KMS-11 (cell line): ENCODE data around the gene SYMPK.

Source experiments
- H2AFZ ChIP-seq: fragments of 200-600 bp; sonication (generic); 2 replicates; pipeline ENCODE4 v1.6.1; 2016; ENCODE audit warnings: antibody characterized with exemption, mixed run types, low read depth
- H3K27ac ChIP-seq: fragments of 200-600 bp; sonication (generic); 2 replicates; pipeline ENCODE4 v1.6.1; 2016; ENCODE audit warnings: mild to moderate bottlenecking, mixed run types
- H3K27me3 ChIP-seq: fragments of 200-600 bp; sonication (generic); 2 replicates; pipeline ENCODE4 v1.6.1; 2017; ENCODE audit warnings: mild to moderate bottlenecking, low read depth, mixed run types, moderate library complexity; ENCODE audit not compliant: insufficient read depth
- H3K36me3 ChIP-seq: fragments of 200-600 bp; sonication (generic); 2 replicates; pipeline ENCODE4 v1.6.1; 2017; ENCODE audit warnings: mild to moderate bottlenecking, mixed run types; ENCODE audit not compliant: insufficient read depth
- H3K4me1 ChIP-seq: fragments of 200-600 bp; sonication (generic); 2 replicates; pipeline ENCODE4 v1.6.1; 2016; ENCODE audit warnings: mild to moderate bottlenecking, low read depth, mixed run types; ENCODE audit not compliant: poor library complexity, severe bottlenecking
- H3K4me2 ChIP-seq: fragments of 200-600 bp; sonication (generic); 2 replicates; pipeline ENCODE4 v1.7.0; 2016; ENCODE audit warnings: mild to moderate bottlenecking, mixed run types
- H3K4me3 ChIP-seq: fragments of 200-600 bp; sonication (generic); IDR thresholded peaks from 2 replicates; pipeline ENCODE4 v1.6.1; 2017; ENCODE audit warnings: low read depth, low read length, mixed read lengths; ENCODE audit not compliant: insufficient read depth
- H3K79me2 ChIP-seq: fragments of 200-600 bp; sonication (generic); 2 replicates; pipeline ENCODE4 v1.6.1; 2016; ENCODE audit warnings: low read depth, mixed run types; ENCODE audit not compliant: insufficient read depth
- H3K9ac ChIP-seq: fragments of 200-600 bp; sonication (generic); 2 replicates; pipeline ENCODE4 v1.6.1; 2016; ENCODE audit warnings: mild to moderate bottlenecking, mixed run types
- H4K20me1 ChIP-seq: fragments of 200-600 bp; sonication (generic); 2 replicates; pipeline ENCODE4 v1.6.1; 2016; ENCODE audit warnings: mild to moderate bottlenecking, mixed run types; ENCODE audit not compliant: insufficient read depth
- TF ChIP-seq, protein P1 (sequence below): fragments of 200-600 bp; sonication (generic); conservative IDR thresholded peaks from 2 replicates; pipeline ENCODE4 v1.6.1; 2017; ENCODE audit warnings: low read depth, mild to moderate bottlenecking, antibody characterized with exemption, low read length, moderate library complexity, mixed read lengths

Gene SYMPK

DNA sequence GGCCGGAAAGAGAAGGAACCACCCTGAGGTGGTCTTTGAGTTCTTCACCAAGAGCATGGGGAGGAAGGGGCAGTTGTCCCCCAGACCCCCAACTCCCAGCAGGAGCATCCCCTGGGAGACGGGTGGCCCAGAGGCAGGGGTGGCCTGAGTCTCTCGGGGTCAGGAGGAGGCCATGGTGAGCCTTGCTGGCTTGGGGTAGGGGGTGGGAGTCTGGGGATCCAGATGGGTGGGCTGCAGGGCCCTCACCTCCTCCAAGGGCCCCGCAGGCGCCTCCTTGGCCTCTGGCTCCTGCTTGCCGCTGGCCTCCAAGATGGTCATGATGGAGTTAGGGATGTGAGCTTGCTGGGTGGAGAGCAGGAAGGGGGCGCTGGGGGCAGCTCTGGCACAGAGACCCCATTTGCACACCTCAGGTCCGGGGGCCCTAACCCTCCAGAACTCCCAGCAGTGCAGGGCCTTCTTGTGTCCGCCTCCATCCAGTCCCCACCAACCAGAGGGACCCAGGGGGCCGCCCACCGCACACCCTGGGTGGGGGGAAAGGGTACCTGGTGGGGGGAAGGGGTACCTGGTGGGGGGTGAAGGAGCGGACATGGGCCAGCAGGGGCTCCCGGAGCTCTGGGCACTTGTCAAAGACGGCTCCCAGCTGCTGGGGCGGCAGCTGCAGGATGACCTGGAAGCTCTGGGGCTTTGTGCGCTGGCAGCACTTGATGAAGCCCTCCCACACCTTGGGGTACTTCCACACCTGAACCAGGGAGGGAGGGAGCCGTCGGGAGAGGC, 46.5 kb downstream of the SYMPK start:
- Histone ChIP-seq H3K9ac (no peak overlapping the region), H3K4me2 (no peak overlapping the region), H4K20me1 (no peaks in the 10 kb centered on the region), H3K27me3 (no peaks in the 10 kb centered on the region), H3K27ac (no peak overlapping the region), H3K4me1 (peaks cover 15% of the 10 kb centered on the region), H3K4me3 (no peak overlapping the region), H3K79me2 (no peaks in the 10 kb centered on the region), H2AFZ (no peak overlapping the region), H3K36me3 (no peaks in the 10 kb centered on the region)
- TF ChIP-seq, protein P1, sequence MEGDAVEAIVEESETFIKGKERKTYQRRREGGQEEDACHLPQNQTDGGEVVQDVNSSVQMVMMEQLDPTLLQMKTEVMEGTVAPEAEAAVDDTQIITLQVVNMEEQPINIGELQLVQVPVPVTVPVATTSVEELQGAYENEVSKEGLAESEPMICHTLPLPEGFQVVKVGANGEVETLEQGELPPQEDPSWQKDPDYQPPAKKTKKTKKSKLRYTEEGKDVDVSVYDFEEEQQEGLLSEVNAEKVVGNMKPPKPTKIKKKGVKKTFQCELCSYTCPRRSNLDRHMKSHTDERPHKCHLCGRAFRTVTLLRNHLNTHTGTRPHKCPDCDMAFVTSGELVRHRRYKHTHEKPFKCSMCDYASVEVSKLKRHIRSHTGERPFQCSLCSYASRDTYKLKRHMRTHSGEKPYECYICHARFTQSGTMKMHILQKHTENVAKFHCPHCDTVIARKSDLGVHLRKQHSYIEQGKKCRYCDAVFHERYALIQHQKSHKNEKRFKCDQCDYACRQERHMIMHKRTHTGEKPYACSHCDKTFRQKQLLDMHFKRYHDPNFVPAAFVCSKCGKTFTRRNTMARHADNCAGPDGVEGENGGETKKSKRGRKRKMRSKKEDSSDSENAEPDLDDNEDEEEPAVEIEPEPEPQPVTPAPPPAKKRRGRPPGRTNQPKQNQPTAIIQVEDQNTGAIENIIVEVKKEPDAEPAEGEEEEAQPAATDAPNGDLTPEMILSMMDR, result no peak

DNA sequence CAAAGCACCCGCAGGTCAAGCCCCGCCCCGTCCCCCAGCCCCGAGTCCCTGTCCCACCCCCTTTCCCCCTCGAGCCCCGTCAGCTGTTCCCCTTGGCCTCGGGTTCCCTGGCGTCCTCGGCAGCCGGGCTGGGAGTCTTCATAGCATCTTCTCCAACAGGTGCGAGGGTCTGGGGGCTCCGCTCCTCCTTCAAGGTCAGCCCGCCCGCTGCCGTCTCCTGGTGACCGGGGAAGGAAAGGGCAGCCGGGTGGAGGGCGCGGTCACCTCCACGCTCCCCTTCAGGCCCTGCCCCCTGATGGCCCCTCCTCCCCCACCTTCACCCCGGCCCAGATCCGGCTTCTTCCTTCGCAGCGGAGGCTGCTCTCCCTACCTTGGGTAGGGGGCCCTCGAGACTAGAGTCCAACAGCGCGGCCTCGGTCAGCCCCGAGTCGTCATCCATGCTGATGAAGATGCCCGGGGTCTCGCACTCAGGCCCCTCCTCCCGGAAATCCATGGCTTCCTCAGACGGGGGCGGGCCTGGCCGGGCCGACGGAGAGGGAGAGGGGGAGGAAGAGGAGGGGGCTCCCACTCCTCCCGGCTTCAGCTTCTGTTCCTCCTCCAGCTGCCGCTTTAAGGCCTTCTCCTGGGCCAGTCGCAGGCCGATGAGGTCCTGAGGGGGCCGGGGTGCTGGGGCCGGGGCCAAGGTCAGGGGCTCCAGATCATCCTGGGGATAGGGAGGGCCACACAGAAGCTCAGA, 47.3 kb downstream of the SYMPK start:
- no peak overlapping the region for H3K27ac ChIP-seq
- no peaks in the 10 kb centered on the region for H3K36me3 ChIP-seq
- no peak overlapping the region for H3K4me3 ChIP-seq

DNA sequence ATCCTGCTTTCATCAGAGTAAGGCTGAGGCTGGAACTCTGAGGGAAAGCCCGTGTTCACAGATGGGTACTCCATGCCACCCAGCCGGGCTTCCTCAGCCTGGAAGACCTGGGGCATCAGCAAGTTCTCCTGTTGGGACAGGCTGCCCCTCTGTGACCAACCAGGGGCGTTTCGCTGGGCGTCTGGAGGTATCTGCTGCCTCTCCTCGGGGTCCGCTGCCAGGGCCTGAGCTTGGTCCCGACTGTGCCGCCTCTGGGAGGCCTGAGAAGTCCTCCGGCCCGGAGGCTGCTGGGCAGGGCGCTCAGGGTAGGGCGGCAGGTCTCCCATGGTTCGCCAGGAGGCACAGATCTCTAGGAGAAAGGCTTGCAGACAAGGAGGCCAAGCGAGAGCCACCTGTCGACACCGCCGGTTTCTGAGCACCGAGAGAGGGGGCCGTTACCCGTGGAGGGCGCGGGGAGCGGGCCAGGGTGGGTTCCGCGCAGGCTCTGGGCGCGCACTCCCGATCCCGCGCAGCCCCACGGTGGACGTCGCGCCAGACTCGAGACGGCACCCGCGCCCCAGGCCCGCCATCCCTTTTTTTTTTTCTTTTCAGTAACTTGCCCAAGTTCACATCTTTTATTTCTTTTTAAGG, 48.0 kb downstream of the SYMPK start, which contains the start of gene RSPH6A:
Gene RSPH6A, minus strand, starts transcription at position 458 of the 630 bp plus-strand sequence. Its CDS starts 132 bp downstream, at position 326.
- no peak within 1 kb of the TSS for H3K9ac ChIP-seq
- H3K27me3 ChIP-seq, result no peaks in the 10 kb centered on the region
- no peak within 1 kb of the TSS for H3K27ac ChIP-seq
- no peak within 1 kb of the TSS for H3K4me3 ChIP-seq
- peaks cover 25% of the 10 kb centered on the region for H3K4me1 ChIP-seq
- TF ChIP-seq, protein P1, result no peak
- H3K79me2 ChIP-seq, result no peaks in the 10 kb centered on the region
- no peak within 1 kb of the TSS for H2AFZ ChIP-seq
- no peak within 1 kb of the TSS for H3K4me2 ChIP-seq
- no peaks in the 10 kb centered on the region for H3K36me3 ChIP-seq
- no peaks in the 10 kb centered on the region for H4K20me1 ChIP-seq

More for the DNA sequence above, 47.3 kb downstream of the SYMPK start:
- Histone ChIP-seq H3K4me1 (peaks cover 18% of the 10 kb centered on the region), H3K9ac (no peak overlapping the region), H3K79me2 (no peaks in the 10 kb centered on the region), H3K4me2 (no peak overlapping the region), H2AFZ (no peak overlapping the region), H3K27me3 (no peaks in the 10 kb centered on the region), H4K20me1 (no peaks in the 10 kb centered on the region)
- TF ChIP-seq, protein P1, result no peak

DNA sequence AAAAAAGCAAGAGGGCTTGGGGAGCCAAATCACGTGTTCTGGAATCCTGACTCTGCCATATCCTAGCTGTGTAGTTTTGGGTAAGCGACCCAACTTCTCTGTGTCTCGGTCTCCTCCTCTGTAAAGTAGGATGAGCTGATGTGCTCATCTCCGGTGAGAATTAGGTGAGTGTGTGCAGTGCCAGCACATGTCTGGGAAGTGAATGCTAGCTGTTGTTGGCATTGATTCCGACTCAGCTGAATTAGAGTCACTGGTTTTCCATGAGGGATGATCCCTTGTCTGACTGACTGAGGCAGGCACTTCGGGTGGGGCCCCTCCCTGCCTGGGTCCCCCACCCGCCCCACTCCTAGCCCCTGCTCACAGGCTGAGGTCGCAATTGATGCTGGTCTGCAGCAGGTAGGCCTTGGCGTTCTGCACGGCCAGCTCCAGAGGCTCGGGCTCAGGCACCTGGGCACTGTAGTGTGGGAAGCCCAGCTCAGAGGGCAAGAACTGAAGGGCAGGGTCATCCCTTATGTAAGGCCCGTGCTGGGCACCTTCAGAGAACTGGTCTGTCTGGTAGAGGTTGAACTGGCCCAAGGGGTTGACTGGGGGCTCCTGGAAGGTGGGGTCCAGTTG, 48.7 kb downstream of the SYMPK start:
- Histone ChIP-seq H3K27ac (no peak overlapping the region), H3K27me3 (no peaks in the 10 kb centered on the region), H2AFZ (no peak overlapping the region), H3K4me2 (no peak overlapping the region), H4K20me1 (no peaks in the 10 kb centered on the region), H3K36me3 (no peaks in the 10 kb centered on the region), H3K79me2 (no peaks in the 10 kb centered on the region), H3K4me3 (no peak overlapping the region), H3K4me1 (peaks cover 32% of the 10 kb centered on the region), H3K9ac (no peak overlapping the region)
- TF ChIP-seq, protein P1, result no peak
